Body of pancreas (tissue), 4 donors: ENCODE measurements around the gene HADH. TPM values are rescaled to one million over a fixed set of nuclear protein-coding genes. Genes with fewer than 3 reads are reported as not detected.

ENCODE experiments used
- ATAC-seq: fragments of 150-250 bp; one replicate; pipeline ENCODE4 v1.9.1; 2016
- DNase-seq, 4 donors: peaks; one replicate each; pipeline ENCODE4 v3.0.0-alpha.2; 2019
- H3K27ac ChIP-seq, 4 donors: fragments of 200-600 bp; sonication (generic); 1 replicate in 3 of 4; 2 replicates in 1 of 4; pipeline versions ENCODE4 v1.5.1 to v1.6.1; 2016 to 2019; ENCODE audit warnings: mild to moderate bottlenecking in 1 of 4, mixed read lengths in 1 of 4, moderate library complexity in 1 of 4
- H3K27me3 ChIP-seq, 2 donors: fragments of 200-600 bp; sonication (generic); one replicate each; pipeline ENCODE4 v1.6.0; 2016; ENCODE audit warnings: mild to moderate bottlenecking in 1 of 2
- H3K36me3 ChIP-seq, 2 donors: fragments of 200-600 bp; sonication (generic); replicated peaks in 1 of 2; 2 replicates each; pipeline ENCODE4 v1.5.1; 2016; ENCODE audit warnings: low read depth in 2 of 2; ENCODE audit not compliant: insufficient read depth in 1 of 2
- H3K4me1 ChIP-seq: fragments of 200-600 bp; sonication (generic); one replicate; pipeline ENCODE4 v1.6.0; 2016
- H3K4me3 ChIP-seq, 2 donors: fragments of 200-600 bp; sonication (generic); 1 replicate in 1 of 2; 2 replicates in 1 of 2; pipeline ENCODE4 v1.5.1; 2016 to 2019
- H3K9me3 ChIP-seq, 3 donors: fragments of 200-600 bp; sonication (generic); 1 replicate in 2 of 3; 2 replicates in 1 of 3; pipeline ENCODE4 v1.5.1; 2016
- POLR2A ChIP-seq, 3 donors: fragments of 450-650 bp; IDR thresholded peaks; one replicate each; pipeline ENCODE4 v1.6.1; 2016; ENCODE audit warnings: antibody characterized with exemption in 3 of 3, mild to moderate bottlenecking in 2 of 3
- WGBS, 2 donors: methylation state at CpG; one replicate each; pipeline ENCODE4 v1.1.5; 2017; 5-methylcytosine and 5-hydroxymethylcytosine counted together
- intact Hi-C: fragments of 100-400 bp; cut with DNase I; formaldehyde crosslinking; loops from one replicate; pipeline ENCODE4 v1.15.1; 2023
- total RNA-seq, 2 donors: library from RNA; depleted of rRNA; stranded (reverse); fragments of >200 nt; gene quantifications; one replicate each; pipeline ENCODE4 v1.1.0, GENCODE V29; 2016
- TF ChIP-seq, protein P1 (sequence below), 7 experiments: fragments of 450-650 bp in 4 of 7; fragments of 200-600 bp in 3 of 7; sonication (generic) in 3 of 7; IDR thresholded peaks; one replicate each; pipeline ENCODE4 v1.5.1; 2016 to 2019; ENCODE audit warnings: antibody characterized with exemption in 7 of 7

The HADH gene
- total RNA-seq, 2 donors from 2014 or later, result 23.9 to 34.6 TPM

DNA sequence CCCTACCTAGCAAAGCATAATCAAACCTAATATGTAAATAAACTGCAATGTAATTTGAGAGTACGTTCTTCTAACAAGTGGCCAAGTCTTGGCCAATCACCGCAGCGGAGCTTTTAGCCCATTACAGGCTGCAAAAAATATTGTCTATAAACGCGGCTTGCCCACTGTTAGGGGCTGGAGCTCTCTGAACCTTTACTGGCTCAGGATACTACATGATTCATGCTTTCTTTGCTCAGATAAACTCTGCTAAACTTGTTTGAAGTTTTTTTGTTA is 990 bp upstream of the HADH start:
- Histone ChIP-seq H3K36me3 (no peaks in the 10 kb centered on the region), H3K9me3 (no peaks in the 10 kb centered on the region), H3K27me3 (no peaks in the 10 kb centered on the region), H3K4me3 (no peak overlapping the region), H3K27ac (peak overlapping the region in 2 of 4 donors; percentile 86 to 93), H3K4me1 (peaks cover 41% of the 10 kb centered on the region)
- WGBS, 2 donors, result 22 to 36% methylated on average over 5 of the region's 5 CpGs
- ATAC-seq (no peak), DNase-seq (peak in 1 of 4 donors; percentile 44)
- intact Hi-C loops, result no loop called here
- TF ChIP-seq, protein P1, sequence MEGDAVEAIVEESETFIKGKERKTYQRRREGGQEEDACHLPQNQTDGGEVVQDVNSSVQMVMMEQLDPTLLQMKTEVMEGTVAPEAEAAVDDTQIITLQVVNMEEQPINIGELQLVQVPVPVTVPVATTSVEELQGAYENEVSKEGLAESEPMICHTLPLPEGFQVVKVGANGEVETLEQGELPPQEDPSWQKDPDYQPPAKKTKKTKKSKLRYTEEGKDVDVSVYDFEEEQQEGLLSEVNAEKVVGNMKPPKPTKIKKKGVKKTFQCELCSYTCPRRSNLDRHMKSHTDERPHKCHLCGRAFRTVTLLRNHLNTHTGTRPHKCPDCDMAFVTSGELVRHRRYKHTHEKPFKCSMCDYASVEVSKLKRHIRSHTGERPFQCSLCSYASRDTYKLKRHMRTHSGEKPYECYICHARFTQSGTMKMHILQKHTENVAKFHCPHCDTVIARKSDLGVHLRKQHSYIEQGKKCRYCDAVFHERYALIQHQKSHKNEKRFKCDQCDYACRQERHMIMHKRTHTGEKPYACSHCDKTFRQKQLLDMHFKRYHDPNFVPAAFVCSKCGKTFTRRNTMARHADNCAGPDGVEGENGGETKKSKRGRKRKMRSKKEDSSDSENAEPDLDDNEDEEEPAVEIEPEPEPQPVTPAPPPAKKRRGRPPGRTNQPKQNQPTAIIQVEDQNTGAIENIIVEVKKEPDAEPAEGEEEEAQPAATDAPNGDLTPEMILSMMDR (IDR thresholded peaks at IDR 0.05), result no peak

DNA sequence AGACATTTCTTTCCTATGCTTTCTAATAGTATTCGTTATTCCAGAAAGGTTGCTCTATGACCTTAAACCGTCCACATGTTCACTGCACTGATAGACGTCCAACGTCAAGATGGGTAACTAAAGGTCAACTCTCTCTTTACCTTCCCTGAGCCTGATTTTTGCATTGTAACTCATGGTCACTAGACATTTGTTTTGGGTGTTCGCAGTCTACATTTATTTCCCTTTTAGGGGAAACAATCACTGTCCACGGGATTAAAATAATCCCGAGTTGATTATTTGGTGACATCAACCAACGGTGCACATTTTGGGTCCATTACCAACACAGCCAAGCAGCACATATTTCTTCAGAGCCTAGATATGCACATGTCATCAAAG is 540 bp upstream of the HADH start:
- intact Hi-C loops, result no loop called here

DNA sequence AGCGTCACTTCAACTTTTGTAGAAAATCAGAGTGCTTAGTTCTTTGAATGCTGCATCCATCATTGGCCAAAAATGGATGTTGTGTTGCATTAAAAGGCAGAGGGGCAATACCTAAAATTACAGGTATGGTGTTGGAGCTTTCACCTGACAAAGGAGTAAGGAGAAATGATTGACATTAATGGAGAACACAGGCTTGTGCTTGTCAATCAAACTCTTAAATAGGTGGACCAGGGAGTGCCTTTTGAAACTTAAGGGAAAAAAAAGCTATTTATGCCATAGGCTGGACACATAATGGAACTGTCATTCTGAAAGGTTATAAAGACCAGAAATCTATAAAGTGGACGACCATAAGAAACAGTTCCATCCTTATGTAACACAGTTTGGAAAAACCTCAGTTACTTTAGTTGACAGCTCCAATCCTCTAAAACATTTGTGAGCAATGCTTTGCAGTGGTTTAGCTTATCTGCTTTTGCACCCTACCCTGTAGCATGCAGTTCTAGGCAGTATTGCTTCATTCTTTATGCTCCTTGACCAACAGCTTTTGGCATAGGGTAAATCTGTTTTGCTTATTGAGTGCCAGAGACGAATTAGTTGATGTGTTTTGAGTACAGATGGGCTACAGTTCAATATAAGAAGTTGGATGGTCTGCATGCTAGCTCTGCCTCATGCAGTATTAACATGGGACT is 2.4 kb downstream of the HADH start:
- TF ChIP-seq POLR2A (IDR thresholded peaks at IDR 0.05), result no peak
- TF ChIP-seq, protein P1 (IDR thresholded peaks at IDR 0.05), result no peak
- no peaks in the 10 kb centered on the region for H3K27me3 ChIP-seq
- H3K4me1 ChIP-seq, result peaks cover 57% of the 10 kb centered on the region
- H3K4me3 ChIP-seq, result no peak overlapping the region
- no peak overlapping the region for H3K27ac ChIP-seq
- no peak for DNase-seq
- H3K36me3 ChIP-seq, result no peaks in the 10 kb centered on the region
- H3K9me3 ChIP-seq, result no peaks in the 10 kb centered on the region
- no peak for ATAC-seq
- 50 to 63% methylated on average over 3 of the region's 3 CpGs for WGBS, 2 donors
- intact Hi-C loops, result no loop called here

More for the DNA sequence above, 540 bp upstream of the HADH start:
- ATAC-seq, result peak; percentile 2
- Histone ChIP-seq H3K4me3 (peak overlapping the region in 1 of 2 donors; percentile 68), H3K4me1 (peaks cover 46% of the 10 kb centered on the region), H3K27ac (peak overlapping the region; percentile 75 to 93 (median 88)), H3K36me3 (no peaks in the 10 kb centered on the region), H3K27me3 (no peaks in the 10 kb centered on the region), H3K9me3 (no peaks in the 10 kb centered on the region)
- DNase-seq, result no peak
- TF ChIP-seq, protein P1 (IDR thresholded peaks at IDR 0.05), result no peak
- TF ChIP-seq POLR2A (IDR thresholded peaks at IDR 0.05), result no peak
- WGBS, 2 donors, result 3 to 4% methylated on average over 8 of the region's 8 CpGs

DNA sequence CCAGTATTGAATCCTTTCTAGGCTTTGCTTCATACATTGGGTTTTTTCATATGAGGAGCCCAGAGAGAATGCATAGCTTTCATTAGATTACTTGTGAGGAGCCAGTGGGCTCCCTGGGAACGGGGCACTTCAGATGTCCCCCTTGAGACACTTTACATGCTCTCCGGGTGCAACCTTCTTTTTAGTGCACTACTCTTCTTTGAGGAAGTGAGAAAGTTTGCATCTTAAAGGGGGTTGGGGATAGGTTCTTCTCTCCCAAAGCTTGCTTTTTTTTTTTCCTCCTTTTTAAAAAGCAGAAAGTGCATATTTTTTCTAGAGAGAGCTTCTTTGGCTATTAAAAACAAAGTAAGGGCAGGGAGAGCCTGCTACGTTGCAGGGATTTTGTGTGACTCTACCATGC is 4.3 kb downstream of the HADH start:
- Histone ChIP-seq H3K27ac (no peak overlapping the region), H3K4me1 (peaks cover 53% of the 10 kb centered on the region), H3K27me3 (no peaks in the 10 kb centered on the region), H3K9me3 (no peaks in the 10 kb centered on the region), H3K4me3 (no peak overlapping the region), H3K36me3 (no peaks in the 10 kb centered on the region)
- TF ChIP-seq POLR2A (IDR thresholded peaks at IDR 0.05), result no peak
- TF ChIP-seq, protein P1 (IDR thresholded peaks at IDR 0.05), result no peak
- intact Hi-C loops, result no loop called here
- DNase-seq (no peak), ATAC-seq (no peak)
- 59 to 77% methylated on average over 3 of the region's 3 CpGs for WGBS, 2 donors

DNA sequence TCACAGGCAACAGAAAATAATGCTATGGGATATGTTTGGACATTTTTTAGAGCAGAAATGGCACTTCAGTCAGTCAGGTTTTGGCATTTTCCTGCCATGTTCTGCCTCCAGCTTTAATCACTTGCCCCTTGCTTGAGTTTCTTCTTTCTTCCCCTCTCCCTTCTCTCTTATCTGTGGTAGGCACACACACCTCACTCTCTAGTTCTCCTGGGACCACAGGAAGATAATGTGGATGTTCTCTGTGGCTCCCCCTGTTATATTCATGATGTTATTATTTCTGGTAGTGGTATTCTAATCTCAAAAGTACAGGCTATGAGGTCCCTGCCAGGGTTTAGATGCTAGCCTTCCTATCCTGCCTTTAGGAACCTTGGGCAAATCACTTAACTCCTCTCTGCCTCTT is 5.2 kb downstream of the HADH start:
- no peaks in the 10 kb centered on the region for H3K27me3 ChIP-seq
- H3K4me1 ChIP-seq, result peaks cover 51% of the 10 kb centered on the region
- H3K4me3 ChIP-seq, result no peak overlapping the region
- H3K9me3 ChIP-seq, result no peaks in the 10 kb centered on the region
- intact Hi-C loops, result no loop called here
- TF ChIP-seq, protein P1 (IDR thresholded peaks at IDR 0.05), result no peak
- TF ChIP-seq POLR2A (IDR thresholded peaks at IDR 0.05), result no peak
- H3K27ac ChIP-seq, result no peak overlapping the region
- H3K36me3 ChIP-seq, result no peaks in the 10 kb centered on the region
- no peak for ATAC-seq
- no peak for DNase-seq
